Measurements from ENCODE around the gene CENATAC. TPM values are rescaled to one million over a fixed set of nuclear protein-coding genes. Genes with fewer than 3 reads are reported as not detected.

Gene CENATAC
- total RNA-seq, 1 experiment from 2014 or later, result 55.2 TPM

- Histone ChIP-seq H3K14ac (ENCODE audit: insufficient read depth, low read length) (no peak overlapping the region), H3K9ac (ENCODE audit: extremely low read depth, insufficient read length, low read length) (no peak overlapping the region), H4K91ac (ENCODE audit: insufficient read length, low read depth, low read length) (no peak overlapping the region), H2BK15ac (ENCODE audit: low read depth, low read length) (no peak overlapping the region), H2AFZ (ENCODE audit: low read length) (no peak overlapping the region), H4K8ac (replicated peaks; ENCODE audit: insufficient read length, low read depth, low read length) (no peak overlapping the region), H3K56ac (ENCODE audit: insufficient read length, low read depth, low read length) (no peak overlapping the region), H2BK12ac (ENCODE audit: insufficient read length, low read depth, low read length) (no peak overlapping the region), H3K4ac (ENCODE audit: low read depth, low read length) (no peak overlapping the region), H3K79me2 (ENCODE audit: insufficient read depth, low read length) (no peaks in the 10 kb centered on the region), H2BK5ac (ENCODE audit: insufficient read length, low read length) (no peak overlapping the region), H3K4me1 (ENCODE audit: insufficient read depth, low read length) (peaks cover 8% of the 10 kb centered on the region; the same call in 1 of the 2 replicates), H3K23me2 (ENCODE audit: insufficient read length, low read depth, low read length, poor library complexity, severe bottlenecking) (peaks cover 14% of the 10 kb centered on the region), H4K5ac (ENCODE audit: insufficient read length, low read depth, low read length) (no peak overlapping the region), H3K9me3 (ENCODE audit: control insufficient read depth, low read depth, low read length) (no peaks in the 10 kb centered on the region), H3K27ac (ENCODE audit: insufficient read length, low read depth, low read length) (no peak overlapping the region), H2BK20ac (ENCODE audit: low read depth, low read length, poor library complexity, severe bottlenecking) (no peak overlapping the region), H3K4me2 (ENCODE audit: insufficient read depth, insufficient read length, low read length) (no peak overlapping the region), H3K27me3 (ENCODE audit: insufficient read depth, low read length) (no peaks in the 10 kb centered on the region), H4K20me1 (ENCODE audit: control insufficient read depth, insufficient read depth, insufficient read length) (no peaks in the 10 kb centered on the region), H2BK120ac (ENCODE audit: low read depth, low read length, poor library complexity, severe bottlenecking) (no peak overlapping the region), H3T11ph (ENCODE audit: low read length) (no peak overlapping the region), H3K23ac (ENCODE audit: insufficient read length, low read depth, low read length) (no peak overlapping the region), H3K79me1 (ENCODE audit: insufficient read depth, low read depth, low read length, poor library complexity, severe bottlenecking) (peaks cover 3% of the 10 kb centered on the region), H2AK5ac (ENCODE audit: insufficient read length, low read length) (no peak overlapping the region), H3K18ac (ENCODE audit: insufficient read length, low read depth, low read length) (no peak overlapping the region)
- no peak for DNase-seq
- H3K36me3 Mint-ChIP-seq (ENCODE audit: insufficient read depth in 1 of 3, low read depth in 3 of 3), result peaks cover 28 to 60% (median 56%) of the 10 kb centered on the region in 3 experiments
- TF ChIP-seq CTCF (conservative IDR thresholded peaks at IDR 0.05), result no peak
- H3K4me1 Mint-ChIP-seq, result peaks cover 22 to 24% of the 10 kb centered on the region in 2 experiments
- H3K4me3 Mint-ChIP-seq, result 0 out of 5 replicates have a peak overlapping the region, but pooled peaks of 1 of the 2 experiments have one; percentile 42
- H3K27me3 Mint-ChIP-seq (ENCODE audit: low read depth), result no peaks in the 10 kb centered on the region; the same call in 1 of the 2 replicates
- peak overlapping the region; percentile 31 to 57 (median 44); a peak in 1 of 7 replicates for H3K27ac Mint-ChIP-seq
- H3K9me3 Mint-ChIP-seq, result no peaks in the 10 kb centered on the region
- WGBS (ENCODE audit: extremely low coverage, insufficient read length, low lambda C conversion rate), result no CpG with 5 or more reads among the region's 9 CpGs
These were observed 29.8 kb downstream of the CENATAC start for GRCh38 chr11:119027561-119028345.
